ENCODE results near the gene CENPH. TPM values are rescaled to one million over a fixed set of nuclear protein-coding genes. Genes with fewer than 3 reads are reported as not detected.
"Not testable (repeated sequence)": the region's sequence is repeated elsewhere in the genome, so short reads cannot be mapped to it uniquely, and the experiment has no call there.

The CENPH gene
- total RNA-seq, 1 donor from 2014 or later: 5.0 TPM

- H3K27ac ChIP-seq (ENCODE audit: low read depth, low read length); H4K20me1 ChIP-seq (ENCODE audit: insufficient read depth, low read length); DNase-seq (ENCODE audit: low read depth); FAIRE-seq; H2AFZ ChIP-seq (ENCODE audit: low read depth, low read length); H3K4me1 Mint-ChIP-seq (ENCODE audit: low read depth, unreplicated experiment); H3K4me1 ChIP-seq (ENCODE audit: insufficient read depth, low read length); H3K27me3 ChIP-seq (ENCODE audit: insufficient read depth, low read length); H3K27me3 Mint-ChIP-seq (ENCODE audit: low read depth, unreplicated experiment); H3K9ac ChIP-seq (ENCODE audit: low read length); H3K4me3 ChIP-seq (ENCODE audit: insufficient read depth, low read depth, low read length); H3K27ac Mint-ChIP-seq (ENCODE audit: unreplicated experiment); H3K4me3 Mint-ChIP-seq (ENCODE audit: unreplicated experiment); H3K36me3 ChIP-seq (ENCODE audit: insufficient read depth, low read length); H3K9me3 ChIP-seq (ENCODE audit: insufficient read depth, low read depth, low read length); H3K36me3 Mint-ChIP-seq (ENCODE audit: low read depth, unreplicated experiment); H3K4me2 ChIP-seq (ENCODE audit: low read length); H3K9me3 Mint-ChIP-seq (ENCODE audit: unreplicated experiment): not testable (repeated sequence)
- H3K79me2 ChIP-seq (ENCODE audit: insufficient read depth, low read length): peaks cover 36% of the 10 kb centered on the region
Measured at GRCh38 chr5:69220371-69220770, 31.0 kb downstream of the CENPH start.

GRCh38 chr5:69220833-69221232 lies 31.4 kb downstream of the CENPH start:
- H3K4me1 ChIP-seq (ENCODE audit: insufficient read depth, low read length); H3K4me2 ChIP-seq (ENCODE audit: low read length); FAIRE-seq; H3K36me3 Mint-ChIP-seq (ENCODE audit: low read depth, unreplicated experiment); H3K27me3 ChIP-seq (ENCODE audit: insufficient read depth, low read length); H4K20me1 ChIP-seq (ENCODE audit: insufficient read depth, low read length); H3K27ac ChIP-seq (ENCODE audit: low read depth, low read length); DNase-seq (ENCODE audit: low read depth); H3K36me3 ChIP-seq (ENCODE audit: insufficient read depth, low read length); H2AFZ ChIP-seq (ENCODE audit: low read depth, low read length); H3K9ac ChIP-seq (ENCODE audit: low read length); H3K4me3 ChIP-seq (ENCODE audit: insufficient read depth, low read depth, low read length); H3K27me3 Mint-ChIP-seq (ENCODE audit: low read depth, unreplicated experiment); H3K9me3 Mint-ChIP-seq (ENCODE audit: unreplicated experiment); H3K4me1 Mint-ChIP-seq (ENCODE audit: low read depth, unreplicated experiment); H3K27ac Mint-ChIP-seq (ENCODE audit: unreplicated experiment); H3K9me3 ChIP-seq (ENCODE audit: insufficient read depth, low read depth, low read length); H3K4me3 Mint-ChIP-seq (ENCODE audit: unreplicated experiment): not testable (repeated sequence)
- H3K79me2 ChIP-seq (ENCODE audit: insufficient read depth, low read length): peaks cover 36% of the 10 kb centered on the region

GRCh38 chr5:69224520-69224919 lies 35.1 kb downstream of the CENPH start:
- Histone ChIP-seq H3K4me1 (ENCODE audit: insufficient read depth, low read length) (no peaks in the 10 kb centered on the region), H2AFZ (ENCODE audit: low read depth, low read length) (no peak overlapping the region), H3K36me3 (ENCODE audit: insufficient read depth, low read length) (peaks cover 7% of the 10 kb centered on the region), H4K20me1 (ENCODE audit: insufficient read depth, low read length) (peaks cover 3% of the 10 kb centered on the region), H3K27ac (ENCODE audit: low read depth, low read length) (no peak overlapping the region), H3K4me2 (ENCODE audit: low read length) (no peak overlapping the region), H3K4me3 (ENCODE audit: insufficient read depth, low read depth, low read length) (no peak overlapping the region), H3K9ac (ENCODE audit: low read length) (no peak overlapping the region), H3K9me3 (ENCODE audit: insufficient read depth, low read depth, low read length) (no peaks in the 10 kb centered on the region), H3K27me3 (ENCODE audit: insufficient read depth, low read length) (no peaks in the 10 kb centered on the region), H3K79me2 (ENCODE audit: insufficient read depth, low read length) (peaks cover 18% of the 10 kb centered on the region)
- Mint-ChIP-seq H3K27ac (ENCODE audit: unreplicated experiment) (no peak overlapping the region), H3K27me3 (ENCODE audit: low read depth, unreplicated experiment) (no peaks in the 10 kb centered on the region), H3K4me3 (ENCODE audit: unreplicated experiment) (no peak overlapping the region), H3K4me1 (ENCODE audit: low read depth, unreplicated experiment) (no peaks in the 10 kb centered on the region), H3K36me3 (ENCODE audit: low read depth, unreplicated experiment) (peaks cover 2% of the 10 kb centered on the region), H3K9me3 (ENCODE audit: unreplicated experiment) (no peaks in the 10 kb centered on the region)
- TF ChIP-seq, protein P1, sequence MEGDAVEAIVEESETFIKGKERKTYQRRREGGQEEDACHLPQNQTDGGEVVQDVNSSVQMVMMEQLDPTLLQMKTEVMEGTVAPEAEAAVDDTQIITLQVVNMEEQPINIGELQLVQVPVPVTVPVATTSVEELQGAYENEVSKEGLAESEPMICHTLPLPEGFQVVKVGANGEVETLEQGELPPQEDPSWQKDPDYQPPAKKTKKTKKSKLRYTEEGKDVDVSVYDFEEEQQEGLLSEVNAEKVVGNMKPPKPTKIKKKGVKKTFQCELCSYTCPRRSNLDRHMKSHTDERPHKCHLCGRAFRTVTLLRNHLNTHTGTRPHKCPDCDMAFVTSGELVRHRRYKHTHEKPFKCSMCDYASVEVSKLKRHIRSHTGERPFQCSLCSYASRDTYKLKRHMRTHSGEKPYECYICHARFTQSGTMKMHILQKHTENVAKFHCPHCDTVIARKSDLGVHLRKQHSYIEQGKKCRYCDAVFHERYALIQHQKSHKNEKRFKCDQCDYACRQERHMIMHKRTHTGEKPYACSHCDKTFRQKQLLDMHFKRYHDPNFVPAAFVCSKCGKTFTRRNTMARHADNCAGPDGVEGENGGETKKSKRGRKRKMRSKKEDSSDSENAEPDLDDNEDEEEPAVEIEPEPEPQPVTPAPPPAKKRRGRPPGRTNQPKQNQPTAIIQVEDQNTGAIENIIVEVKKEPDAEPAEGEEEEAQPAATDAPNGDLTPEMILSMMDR (IDR thresholded peaks at IDR 0.05; ENCODE audit: insufficient read depth, low read depth, low read length): no peak
- no peak for TF ChIP-seq EZH2 (IDR thresholded peaks at IDR 0.05; ENCODE audit: insufficient read depth, low read length)
- no peak for DNase-seq (ENCODE audit: low read depth)
- FAIRE-seq: no peak

DNA sequence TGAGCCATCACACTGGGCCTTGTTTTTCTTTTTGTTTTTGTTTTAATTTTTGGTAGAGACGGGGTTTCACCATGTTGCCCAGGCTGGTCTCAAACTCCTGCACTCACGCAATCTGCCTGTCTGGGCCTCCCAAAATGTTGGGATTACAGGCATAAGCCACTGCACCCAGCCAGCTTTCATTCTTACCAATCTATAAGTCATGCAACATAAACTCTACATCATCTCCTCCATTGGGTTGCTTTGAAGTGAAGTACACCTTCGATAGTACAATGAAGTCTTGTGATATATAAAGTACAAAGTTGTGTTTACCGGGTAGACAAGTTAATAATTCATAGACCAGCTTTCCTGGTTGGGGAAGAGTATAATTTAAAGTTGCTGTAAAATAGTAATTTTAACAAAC lies 36.5 kb downstream of the CENPH start:
- peaks cover 10% of the 10 kb centered on the region for H3K79me2 ChIP-seq (ENCODE audit: insufficient read depth, low read length)
- H2AFZ ChIP-seq (ENCODE audit: low read depth, low read length): no peak overlapping the region
- H3K9ac ChIP-seq (ENCODE audit: low read length): no peak overlapping the region
- no peak overlapping the region for H3K27ac ChIP-seq (ENCODE audit: low read depth, low read length)
- H3K27me3 ChIP-seq (ENCODE audit: insufficient read depth, low read length): no peaks in the 10 kb centered on the region
- Mint-ChIP-seq H3K4me3 (ENCODE audit: unreplicated experiment) (no peak overlapping the region), H3K27me3 (ENCODE audit: low read depth, unreplicated experiment) (no peaks in the 10 kb centered on the region), H3K9me3 (ENCODE audit: unreplicated experiment) (no peaks in the 10 kb centered on the region), H3K4me1 (ENCODE audit: low read depth, unreplicated experiment) (no peaks in the 10 kb centered on the region), H3K36me3 (ENCODE audit: low read depth, unreplicated experiment) (peaks cover 4% of the 10 kb centered on the region), H3K27ac (ENCODE audit: unreplicated experiment) (no peak overlapping the region)
- no peaks in the 10 kb centered on the region for H3K9me3 ChIP-seq (ENCODE audit: insufficient read depth, low read depth, low read length)
- no peaks in the 10 kb centered on the region for H3K4me1 ChIP-seq (ENCODE audit: insufficient read depth, low read length)
- TF ChIP-seq, protein P1 (IDR thresholded peaks at IDR 0.05; ENCODE audit: insufficient read depth, low read depth, low read length): no peak
- TF ChIP-seq EZH2 (IDR thresholded peaks at IDR 0.05; ENCODE audit: insufficient read depth, low read length): no peak
- H4K20me1 ChIP-seq (ENCODE audit: insufficient read depth, low read length): peaks cover 3% of the 10 kb centered on the region
- peaks cover 7% of the 10 kb centered on the region for H3K36me3 ChIP-seq (ENCODE audit: insufficient read depth, low read length)
- FAIRE-seq (no peak), DNase-seq (ENCODE audit: low read depth) (no peak)
- no peak overlapping the region for H3K4me2 ChIP-seq (ENCODE audit: low read length)
- H3K4me3 ChIP-seq (ENCODE audit: insufficient read depth, low read depth, low read length): no peak overlapping the region
